Stimulated activated CD4-positive, alpha-beta T cell treated with anti-CD3 and anti-CD28 coated beads, TNF-alpha, amount 100 ng/mL, for 4 hours (primary cell): ENCODE results near the gene TNFRSF11A.

Experiments
- DNase-seq, 3 experiments: peaks; one replicate each; pipeline ENCODE4 v3.0.0-alpha.2; 2020; ENCODE audit warnings: low read depth in 3 of 3

The TNFRSF11A gene

DNA sequence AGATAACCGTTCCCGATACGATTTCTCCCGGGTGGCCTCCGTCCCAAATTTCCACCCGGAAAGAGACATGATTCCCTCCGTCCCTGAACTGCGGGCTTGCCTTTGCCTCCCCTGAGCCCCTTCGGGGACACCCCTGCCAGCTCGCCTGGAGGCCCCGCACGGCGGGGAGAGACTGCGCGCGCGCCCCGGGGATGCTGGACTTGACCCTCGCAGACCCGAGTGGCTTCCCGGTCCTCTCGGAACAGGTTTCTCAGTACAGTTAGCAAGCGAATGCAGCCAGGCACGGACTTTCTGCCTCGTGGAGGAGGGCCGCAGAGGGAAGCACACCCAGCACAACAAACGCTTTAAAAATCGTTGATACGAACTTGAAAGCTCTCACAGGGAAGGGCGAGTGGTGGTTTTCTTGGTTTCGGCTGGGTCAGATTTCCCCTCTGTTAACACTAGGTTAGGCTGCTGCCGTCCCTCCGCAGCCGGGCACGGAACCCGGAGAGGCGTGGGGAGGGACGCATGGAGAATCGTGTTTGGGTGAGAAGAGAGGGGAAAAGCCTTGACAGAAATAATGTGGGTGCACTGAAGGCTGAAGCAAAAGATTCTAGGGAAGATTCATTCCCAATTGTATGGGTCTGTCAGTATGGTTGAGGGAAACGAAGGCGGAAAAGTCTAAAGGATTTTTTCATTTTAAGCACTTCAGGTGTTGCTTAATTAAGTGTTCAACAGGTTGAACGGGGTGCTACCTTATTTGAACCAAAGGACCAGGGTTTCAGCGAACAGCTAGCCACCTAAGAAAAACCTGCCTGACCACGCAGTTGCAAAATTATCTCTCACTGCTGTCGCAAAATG lies 916 bp downstream of the TNFRSF11A start:
- peak in 1 of 3 experiments; percentile 18 for DNase-seq

- no peak for DNase-seq
These were observed 1.7 kb downstream of the TNFRSF11A start for GRCh38 chr18:62326646-62327348.

GRCh38 chr18:62327977-62328376 lies 2.9 kb downstream of the TNFRSF11A start:
- no peak for DNase-seq

- DNase-seq, result no peak
These were observed 3.7 kb downstream of the TNFRSF11A start for GRCh38 chr18:62328586-62329525.

GRCh38 chr18:62329691-62330454 lies 4.8 kb downstream of the TNFRSF11A start:
- DNase-seq, result no peak

- DNase-seq, result no peak
These were observed 5.5 kb downstream of the TNFRSF11A start for GRCh38 chr18:62330650-62331049.

- DNase-seq, result no peak
These were observed 6.7 kb downstream of the TNFRSF11A start for GRCh38 chr18:62331581-62332356.

GRCh38 chr18:62332431-62332830 lies 7.3 kb downstream of the TNFRSF11A start:
- no peak for DNase-seq

DNA sequence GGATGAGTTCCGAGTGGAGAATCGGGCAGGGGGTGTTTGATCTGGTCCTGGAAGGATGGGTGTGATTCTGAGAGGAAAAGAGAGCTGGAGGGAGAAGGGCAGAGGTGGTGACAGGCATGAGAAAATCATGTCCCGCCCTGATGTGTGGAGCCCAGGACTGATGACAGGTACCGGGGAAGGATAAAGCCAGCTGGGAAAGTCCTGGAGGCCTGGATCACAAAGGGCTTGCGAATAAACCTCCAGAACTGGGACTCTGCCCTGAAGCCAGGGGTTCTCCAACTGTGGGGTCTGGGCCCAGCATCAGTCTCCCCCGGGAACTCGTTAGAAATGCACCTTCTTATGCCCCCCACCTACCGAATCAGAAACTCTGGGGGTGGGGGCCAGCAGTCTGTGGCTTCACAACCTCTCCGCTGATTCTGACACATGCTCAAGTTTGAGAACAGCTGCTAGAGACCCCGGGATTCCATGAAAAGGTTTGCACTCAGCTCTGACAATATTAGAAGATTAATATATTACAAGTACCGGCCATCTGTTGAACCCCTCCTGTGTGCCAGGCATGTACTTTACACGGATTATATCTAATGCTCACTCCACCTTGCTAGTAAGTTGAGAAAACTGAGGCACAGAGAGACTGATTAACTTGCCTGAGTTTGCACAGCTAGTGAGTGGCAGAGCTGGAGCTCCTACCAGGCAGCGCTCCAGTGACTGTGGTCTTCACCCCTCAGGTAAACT lies 8.0 kb downstream of the TNFRSF11A start:
- DNase-seq, result no peak

DNA sequence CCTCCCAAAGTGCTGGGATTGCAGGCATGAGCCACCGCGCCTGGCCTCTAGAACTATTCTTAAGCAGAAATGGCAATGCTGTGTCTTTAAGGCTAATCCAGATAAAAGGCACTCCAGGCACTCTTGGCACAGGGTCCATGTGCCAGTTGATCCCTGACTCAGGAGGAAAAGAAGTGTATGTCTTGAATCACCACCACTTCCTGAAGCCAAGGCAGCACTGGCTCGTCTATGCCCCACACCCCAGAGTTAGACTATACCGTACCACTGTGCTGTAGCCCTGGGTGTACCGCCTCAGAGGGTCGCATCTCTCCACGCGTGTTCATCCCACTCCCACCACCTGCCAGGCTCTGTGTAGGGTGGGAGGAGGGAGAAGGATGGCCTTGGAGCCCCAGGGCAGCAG lies 9.0 kb downstream of the TNFRSF11A start:
- DNase-seq, result no peak

DNA sequence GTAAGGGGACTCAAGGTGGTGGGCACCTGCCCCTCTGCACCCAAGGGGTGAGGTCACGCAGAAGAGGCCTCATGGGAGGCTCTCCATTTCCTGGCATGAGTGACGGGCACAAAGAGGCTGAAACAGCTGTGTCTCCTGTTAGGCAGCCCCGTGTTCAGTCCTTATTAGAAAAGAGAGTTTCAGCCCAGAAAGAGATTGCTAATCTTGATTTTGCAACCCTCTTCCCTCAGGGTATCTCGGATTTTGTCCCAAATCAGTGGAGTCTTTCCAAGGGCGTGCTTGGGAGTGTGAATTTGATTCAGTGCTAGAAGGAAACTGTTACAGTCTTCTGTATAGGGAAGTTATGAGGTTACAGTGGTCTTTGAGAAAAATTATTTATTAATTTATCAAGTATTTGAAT lies 10.4 kb downstream of the TNFRSF11A start:
- DNase-seq, result no peak

DNA sequence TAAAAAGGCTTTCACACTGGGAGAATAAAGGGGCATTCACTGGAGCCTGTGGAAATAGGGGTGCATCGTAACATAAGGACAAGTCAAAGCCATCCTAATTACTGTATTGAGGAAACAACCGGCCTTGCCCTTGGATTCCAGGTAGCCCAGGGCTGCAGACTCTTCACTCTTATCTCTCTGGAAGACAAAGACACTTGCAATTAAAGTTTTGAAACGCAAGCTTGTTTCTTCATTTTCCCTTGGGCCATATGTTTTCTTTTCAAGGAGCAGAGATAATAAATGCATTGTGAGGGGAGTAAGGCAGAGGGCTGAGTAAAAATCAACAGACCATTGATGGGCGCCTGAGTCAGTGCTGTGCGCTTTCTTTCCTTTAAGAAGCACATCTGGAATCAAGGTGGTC lies 11.5 kb downstream of the TNFRSF11A start:
- DNase-seq, result no peak

DNA sequence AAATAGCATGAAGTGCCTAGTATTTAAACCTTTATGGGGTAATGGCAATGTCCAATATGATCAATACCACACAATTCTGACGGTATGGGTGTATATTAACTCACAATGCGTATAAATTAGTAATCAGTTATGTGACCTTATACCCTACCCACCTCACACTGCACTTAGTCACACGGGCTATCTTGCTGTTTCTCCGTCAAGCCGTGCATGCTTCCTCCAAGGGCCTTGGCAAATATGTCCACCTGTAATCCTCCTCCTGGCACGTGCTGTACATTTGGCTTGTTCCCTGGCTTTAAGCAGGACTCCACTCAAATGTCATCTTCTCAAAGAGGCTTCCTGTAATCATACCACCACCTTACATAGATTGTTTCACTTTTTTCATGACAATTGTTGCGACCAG lies 12.2 kb downstream of the TNFRSF11A start:
- DNase-seq, result no peak

DNA sequence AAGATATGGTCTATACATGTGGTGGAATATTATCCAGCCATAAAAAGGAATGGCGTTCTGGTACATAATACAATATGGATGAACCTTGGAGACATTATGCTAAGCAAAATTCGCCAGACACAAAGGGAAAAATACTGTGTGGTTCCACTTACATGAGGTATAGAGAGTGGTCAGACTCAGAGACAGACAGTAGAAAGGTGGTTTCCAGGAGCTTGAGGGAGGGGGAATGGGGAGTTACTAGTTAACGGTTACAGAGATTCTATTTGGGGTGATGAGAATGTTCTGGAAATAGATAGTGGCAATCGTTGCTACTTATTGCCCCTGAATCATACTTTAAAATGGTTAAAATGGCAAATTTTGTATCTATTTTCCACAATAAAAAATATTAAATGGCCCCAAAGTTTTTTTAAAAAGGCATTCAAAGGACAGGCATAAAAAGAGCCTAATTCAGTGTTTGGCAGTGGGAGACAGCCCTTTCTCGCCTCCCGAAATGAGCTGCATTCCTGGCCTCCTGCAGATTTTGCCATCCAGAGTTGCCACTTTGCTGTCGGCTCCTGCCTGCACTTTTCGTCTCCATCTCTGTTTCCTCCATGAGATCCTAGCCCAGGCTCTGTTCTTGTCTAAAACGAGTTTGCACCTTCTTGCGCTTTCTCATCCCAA lies 13.5 kb downstream of the TNFRSF11A start:
- no peak for DNase-seq

GRCh38 chr18:62339106-62339988 lies 14.2 kb downstream of the TNFRSF11A start:
- DNase-seq, result no peak

DNA sequence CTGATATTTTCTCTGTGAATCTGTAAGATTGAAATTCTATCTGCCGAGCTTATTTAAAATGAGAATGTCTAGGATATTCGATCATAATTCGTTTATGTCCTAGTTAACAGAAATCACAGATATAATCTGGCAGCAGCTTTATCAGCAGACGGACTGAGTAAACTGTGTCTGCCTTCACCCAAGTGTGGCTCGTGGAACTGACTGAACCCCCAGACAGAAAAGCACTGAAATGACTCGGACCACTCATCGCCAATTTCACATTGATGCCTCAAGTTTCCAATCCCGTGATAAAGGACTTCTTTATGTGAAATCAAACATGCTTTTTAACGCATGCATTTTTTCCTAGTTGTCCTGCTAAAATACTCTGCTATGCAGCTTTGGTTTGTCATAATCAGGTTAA lies 15.9 kb downstream of the TNFRSF11A start:
- DNase-seq, result no peak

GRCh38 chr18:62341473-62341872 lies 16.4 kb downstream of the TNFRSF11A start:
- DNase-seq, result no peak

GRCh38 chr18:62342884-62343283 lies 17.8 kb downstream of the TNFRSF11A start:
- DNase-seq, result no peak
